Midbrain (tissue), 1 donor: ENCODE measurements around the gene TRPM3.
A peak's percentile ranks its signal among the peaks of the same experiment; 100 is the strongest.

Experiments
- DNase-seq: peaks from one replicate; lab custom pipeline; 2025; lab: John Stamatoyannopoulos, UW

TRPM3 gene

GRCh38 chr9:71097671-71098070 lies 23.8 kb downstream of the TRPM3 start:
- no peak for DNase-seq

GRCh38 chr9:71096421-71097108 lies 24.9 kb downstream of the TRPM3 start:
- peak; percentile 41 for DNase-seq

- no peak for DNase-seq
These were observed 26.6 kb downstream of the TRPM3 start for GRCh38 chr9:71094708-71095251.

GRCh38 chr9:71090896-71091295 lies 30.5 kb downstream of the TRPM3 start:
- no peak for DNase-seq

- no peak for DNase-seq
These were observed 42.0 kb downstream of the TRPM3 start for GRCh38 chr9:71079451-71079850.

- no peak for DNase-seq
These were observed 45.3 kb downstream of the TRPM3 start for GRCh38 chr9:71076096-71076495.

GRCh38 chr9:71073494-71073893 lies 47.9 kb downstream of the TRPM3 start:
- no peak for DNase-seq

- DNase-seq = no peak
These were observed 48.8 kb downstream of the TRPM3 start for GRCh38 chr9:71072587-71072986.

GRCh38 chr9:71071633-71072032 lies 49.8 kb downstream of the TRPM3 start:
- DNase-seq = no peak

GRCh38 chr9:71058660-71059059 lies 62.8 kb downstream of the TRPM3 start:
- DNase-seq = no peak

GRCh38 chr9:71052287-71052686 lies 69.1 kb downstream of the TRPM3 start:
- no peak for DNase-seq

- DNase-seq = no peak
These were observed 73.1 kb downstream of the TRPM3 start for GRCh38 chr9:71048280-71048679.

- no peak for DNase-seq
These were observed 78.9 kb downstream of the TRPM3 start for GRCh38 chr9:71042448-71042990.

GRCh38 chr9:71037521-71037920 lies 83.9 kb downstream of the TRPM3 start:
- DNase-seq = no peak

- peak; percentile 63 for DNase-seq
These were observed 84.9 kb downstream of the TRPM3 start for GRCh38 chr9:71036501-71036900.

GRCh38 chr9:71032779-71033178 lies 88.6 kb downstream of the TRPM3 start:
- no peak for DNase-seq

- DNase-seq = no peak
These were observed 95.7 kb downstream of the TRPM3 start for GRCh38 chr9:71025728-71026127.

- DNase-seq = no peak
These were observed 96.2 kb downstream of the TRPM3 start for GRCh38 chr9:71025201-71025600.

GRCh38 chr9:71010258-71010657 lies 111.2 kb downstream of the TRPM3 start:
- no peak for DNase-seq

- no peak for DNase-seq
These were observed 116.0 kb downstream of the TRPM3 start for GRCh38 chr9:71005456-71005855.

GRCh38 chr9:71004196-71004595 lies 117.2 kb downstream of the TRPM3 start:
- DNase-seq = no peak

- no peak for DNase-seq
These were observed 118.1 kb downstream of the TRPM3 start for GRCh38 chr9:71003346-71003745.

GRCh38 chr9:71001780-71002386 lies 119.5 kb downstream of the TRPM3 start:
- DNase-seq = no peak
